HS-27A (cell line): ENCODE results near the gene CNTN1.

Source experiments
- DNase-seq: peaks from one replicate; pipeline ENCODE4 v3.0.0-alpha.2; 2012; ENCODE audit warnings: low read depth, missing footprints

The CNTN1 gene

GRCh38 chr12:40691913-40692764, at the start of gene CNTN1:
TSS of gene CNTN1 (plus strand) at chr12:40692439.
- no peak for DNase-seq

GRCh38 chr12:40643506-40643905, 48.7 kb upstream of the CNTN1 start:
- DNase-seq: no peak

DNA sequence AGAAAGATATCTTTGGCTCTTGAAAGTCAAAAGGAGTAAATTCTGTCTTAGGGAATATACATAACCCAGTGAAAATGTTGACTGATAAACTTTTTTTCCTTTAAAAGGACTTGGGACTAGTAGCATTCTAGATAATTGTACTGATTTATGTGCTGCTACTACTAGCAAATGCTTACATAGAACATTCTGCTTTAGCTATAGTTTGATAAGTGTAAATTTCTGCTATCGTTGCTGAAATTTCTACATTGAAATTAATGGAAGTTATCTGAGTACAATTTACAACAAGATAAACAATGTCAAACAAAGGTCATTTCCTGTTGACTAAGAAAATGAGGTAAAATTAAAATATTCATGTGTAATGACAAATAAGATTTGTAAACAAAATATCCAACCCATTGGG, 48.3 kb upstream of the CNTN1 start:
- DNase-seq: no peak

DNA sequence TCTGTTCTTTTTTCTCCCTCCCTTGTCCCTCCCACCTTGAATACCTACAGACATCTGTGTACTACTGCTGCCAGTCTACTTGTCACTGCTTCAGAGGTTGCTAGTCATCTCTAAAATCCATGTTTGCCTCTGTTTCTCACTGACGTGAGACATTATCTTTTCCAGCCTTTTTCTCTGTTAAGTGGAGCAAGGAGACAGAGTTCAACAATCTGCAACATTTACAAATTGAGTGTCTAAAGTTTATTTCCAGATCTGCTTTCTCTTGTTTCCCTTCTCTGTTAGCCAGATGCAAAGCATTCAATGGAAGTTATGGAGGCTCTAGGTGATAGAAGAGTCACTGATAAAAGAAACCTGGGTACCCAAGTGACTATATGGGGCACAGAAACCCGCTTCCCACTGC, 47.5 kb upstream of the CNTN1 start:
- DNase-seq: no peak

GRCh38 chr12:40645361-40645760, 46.9 kb upstream of the CNTN1 start:
- no peak for DNase-seq

DNA sequence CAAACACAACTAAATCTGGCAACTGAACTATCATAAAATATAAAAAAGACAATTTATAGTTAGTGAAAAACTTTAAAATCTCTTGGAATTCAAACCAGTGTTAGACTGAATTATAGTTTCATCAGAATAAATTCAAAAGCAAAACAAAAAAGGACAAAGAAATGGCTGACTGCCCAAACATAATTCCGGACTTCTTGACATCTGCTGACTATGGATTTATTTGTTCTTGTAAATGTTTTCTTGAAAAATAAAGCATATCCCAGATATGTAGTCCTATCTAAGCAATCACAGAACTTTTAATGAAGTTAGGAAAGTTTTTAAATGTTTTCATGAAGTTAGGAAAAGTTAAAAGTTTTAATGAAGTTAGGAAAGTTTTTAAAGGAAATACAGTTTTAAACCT, 45.8 kb upstream of the CNTN1 start:
- DNase-seq: no peak

GRCh38 chr12:40646911-40647310, 45.3 kb upstream of the CNTN1 start:
- no peak for DNase-seq

DNA sequence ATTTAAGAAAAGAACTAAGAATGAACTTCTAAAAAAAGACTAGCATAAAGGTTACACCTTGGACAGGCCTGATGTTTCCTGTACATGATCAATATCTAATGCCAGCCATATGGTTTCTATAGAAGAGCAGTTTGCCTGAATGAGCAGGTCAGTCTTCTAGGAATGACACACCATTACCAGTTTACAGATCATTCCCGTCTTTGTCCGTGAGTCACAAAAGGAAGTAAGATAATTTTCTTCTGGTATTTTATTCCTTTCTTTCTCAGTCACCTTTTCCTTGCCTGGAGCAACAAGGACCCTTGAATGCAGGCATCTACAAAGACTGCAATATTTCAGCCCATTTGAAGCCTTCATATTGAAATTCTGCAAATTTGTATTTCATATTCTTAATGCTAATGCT, 44.6 kb upstream of the CNTN1 start:
- no peak for DNase-seq

- DNase-seq: no peak
Observed at GRCh38 chr12:40648519-40648918, 43.7 kb upstream of the CNTN1 start.

DNA sequence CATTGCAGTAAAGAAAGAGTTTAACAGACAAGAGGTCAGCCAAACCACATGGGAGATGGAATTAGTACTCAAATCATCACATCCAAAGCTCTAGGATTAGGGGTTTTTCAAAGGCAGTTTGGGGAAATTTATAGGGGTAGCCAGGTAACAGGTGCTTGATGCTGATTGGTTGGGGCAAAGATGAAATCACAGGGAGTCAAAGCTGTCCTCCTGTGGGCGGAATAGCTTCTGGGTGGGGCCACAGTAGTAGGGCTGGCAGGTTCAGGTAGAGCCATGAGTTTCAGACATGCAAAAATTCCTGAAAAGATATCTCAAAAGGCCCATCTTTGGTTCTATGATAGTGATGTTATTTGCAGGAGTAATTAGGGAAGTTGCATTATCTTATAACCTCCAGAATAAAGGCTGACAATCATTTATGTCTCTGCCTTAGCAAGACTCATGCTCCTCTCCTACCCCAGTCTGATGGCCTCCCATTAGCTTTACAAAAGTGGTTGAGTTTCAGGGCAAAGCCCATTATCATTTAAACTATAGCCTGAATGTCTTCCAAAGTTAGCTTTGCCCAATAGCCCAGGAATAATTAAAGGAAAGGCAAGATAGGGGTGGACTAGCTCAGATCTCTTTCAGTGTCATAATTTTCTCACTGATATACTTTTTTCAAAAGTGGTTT, 42.1 kb upstream of the CNTN1 start:
- DNase-seq: no peak

- DNase-seq: no peak
Observed at GRCh38 chr12:40655451-40655850, 36.8 kb upstream of the CNTN1 start.

- no peak for DNase-seq
Observed at GRCh38 chr12:40662366-40662765, 29.9 kb upstream of the CNTN1 start.

- DNase-seq: no peak
Observed at GRCh38 chr12:40663781-40664180, 28.5 kb upstream of the CNTN1 start.

- no peak for DNase-seq
Observed at GRCh38 chr12:40668099-40668529, 24.1 kb upstream of the CNTN1 start.

DNA sequence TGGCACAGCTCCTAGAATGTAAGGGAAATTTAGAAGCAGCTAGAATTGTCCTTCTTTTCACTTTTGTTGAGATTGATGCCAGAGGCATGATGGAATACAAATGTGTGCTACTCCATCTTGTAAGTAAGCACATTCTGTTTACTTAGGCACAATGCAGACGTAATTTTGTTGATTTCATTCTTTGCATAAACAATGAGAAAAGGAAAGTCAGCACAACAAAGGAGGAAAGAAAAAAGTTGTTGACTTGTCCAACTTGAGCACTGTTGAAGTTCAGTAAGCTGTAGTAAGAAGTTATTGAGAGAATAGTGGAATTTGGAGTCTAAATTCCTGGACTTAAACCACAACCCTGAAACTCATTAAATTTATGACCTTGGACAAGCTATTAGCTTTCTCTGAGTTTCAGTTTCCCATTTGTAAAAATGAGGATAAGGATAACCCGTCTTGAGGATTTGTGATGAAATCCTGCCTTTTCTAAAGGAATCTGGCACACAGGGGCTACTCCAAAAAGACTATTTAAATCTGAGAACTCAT, 19.4 kb upstream of the CNTN1 start:
- no peak for DNase-seq

DNA sequence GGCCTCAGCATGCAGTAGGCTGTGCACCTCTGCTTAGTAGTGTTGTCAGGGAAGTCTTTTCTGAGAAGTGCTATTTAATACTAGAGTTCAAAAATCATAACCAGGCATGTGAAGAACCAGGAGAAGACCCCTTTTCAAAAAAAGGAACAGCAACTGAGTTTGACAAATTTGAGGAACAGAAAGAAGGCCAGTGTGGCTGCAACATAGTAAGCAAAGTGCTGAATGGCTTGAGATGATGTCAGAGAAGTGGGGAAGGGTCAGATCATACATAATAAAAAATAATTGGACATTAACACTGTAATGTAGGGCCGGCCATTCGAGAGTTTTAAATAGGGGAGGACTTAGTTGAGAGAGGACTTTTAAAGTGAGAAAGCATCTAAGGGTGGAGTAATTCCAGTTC, 11.1 kb upstream of the CNTN1 start:
- DNase-seq: no peak

DNA sequence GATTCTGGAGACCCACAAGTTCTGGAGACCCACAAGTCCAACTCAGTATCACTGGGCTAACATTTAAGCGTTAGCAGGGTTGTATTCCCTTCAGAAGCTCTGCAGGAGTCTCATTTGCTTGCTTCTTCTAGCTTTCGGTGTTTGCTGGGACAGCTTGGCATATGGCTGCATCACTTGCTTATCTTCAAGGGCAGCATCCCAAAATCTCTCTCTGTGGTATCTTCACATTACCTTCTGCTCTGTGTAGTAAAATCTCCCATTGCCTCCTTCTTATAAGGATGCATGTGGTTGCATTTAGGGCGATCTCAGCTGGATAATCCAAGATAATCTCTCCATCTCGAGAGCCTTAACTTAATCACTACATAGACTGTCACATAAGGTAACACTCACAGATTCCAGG, 7.3 kb upstream of the CNTN1 start:
- no peak for DNase-seq

DNA sequence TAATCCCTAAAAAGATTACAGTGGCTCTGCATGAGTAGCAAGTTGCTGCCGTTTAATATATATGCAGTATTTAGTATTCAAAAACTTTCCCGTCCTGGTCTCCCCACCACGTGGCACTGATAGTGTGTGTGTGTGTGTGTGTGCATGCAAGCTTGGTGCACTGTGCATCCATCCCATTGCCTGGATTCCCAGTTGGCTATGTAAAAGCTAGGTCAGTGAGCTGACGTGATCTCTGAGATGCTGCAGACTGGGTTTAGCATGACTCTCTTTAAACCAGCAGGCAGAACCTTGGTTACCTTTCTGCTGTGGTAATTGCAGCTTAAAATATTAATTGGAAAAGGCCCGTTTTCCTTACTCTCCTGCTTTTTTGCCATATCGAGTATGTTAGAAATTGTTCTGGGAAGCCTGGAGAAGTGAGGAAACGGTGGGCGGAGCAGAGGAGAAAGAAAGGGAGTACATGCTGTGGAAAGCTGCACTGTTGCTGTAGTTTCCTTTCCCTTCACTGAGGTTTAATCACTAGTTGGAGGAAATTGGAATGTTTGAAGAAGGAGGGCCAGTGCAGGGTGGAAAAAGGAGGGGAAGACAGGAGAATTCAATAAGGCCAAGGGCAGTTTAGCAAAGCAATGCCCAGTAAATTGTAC, 4.0 kb upstream of the CNTN1 start:
- DNase-seq: no peak

DNA sequence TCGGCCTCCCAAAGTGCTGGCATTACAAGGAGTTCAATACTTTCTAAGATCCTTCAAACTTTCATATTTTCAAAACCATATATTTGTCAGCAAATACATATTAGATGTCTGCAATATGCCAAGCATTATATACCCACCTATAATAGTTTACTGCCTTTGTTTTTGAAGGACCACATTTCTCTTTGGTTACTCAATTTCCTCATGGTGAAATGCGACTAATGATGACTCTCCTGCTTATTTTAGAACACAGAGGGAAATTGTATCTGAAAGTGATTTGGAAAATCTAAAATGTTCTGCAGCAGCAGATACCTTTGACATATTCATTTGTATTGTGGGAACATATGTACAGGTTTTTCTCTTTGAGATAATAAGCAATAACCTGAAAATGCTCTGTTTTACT, 2.7 kb upstream of the CNTN1 start:
- no peak for DNase-seq

DNA sequence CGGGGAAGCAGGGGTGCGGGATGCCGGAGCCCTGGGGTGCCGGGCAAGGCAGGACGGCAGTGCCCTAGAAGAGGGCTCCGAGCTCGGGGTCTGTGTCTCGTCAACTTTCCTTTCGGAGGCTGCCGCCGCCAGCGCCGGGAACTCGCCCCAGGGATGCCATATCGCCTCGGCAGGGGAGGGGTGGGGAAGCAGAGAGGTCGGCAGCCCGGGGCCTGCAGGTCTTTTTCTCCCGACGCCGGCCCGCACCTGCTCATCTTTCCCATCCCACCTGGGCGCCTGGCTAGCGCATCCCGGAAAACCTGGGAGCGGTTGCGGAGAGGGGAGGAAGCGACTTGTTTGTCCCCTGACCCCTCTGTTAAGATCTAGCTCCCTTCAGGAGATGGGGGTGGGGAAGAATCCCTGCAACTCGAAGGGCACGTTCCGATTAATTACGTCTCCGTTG, 547 bp downstream of the CNTN1 start:
- DNase-seq: no peak

GRCh38 chr12:40693207-40693821, 1.1 kb downstream of the CNTN1 start:
- no peak for DNase-seq

GRCh38 chr12:40697566-40698259, 5.5 kb downstream of the CNTN1 start:
- no peak for DNase-seq
